ENCODE measurements around the gene ITSN2. TPM values are rescaled to one million over a fixed set of nuclear protein-coding genes. Genes with fewer than 3 reads are reported as not detected.
A peak's percentile ranks its signal among the peaks of the same experiment; 100 is the strongest.

The ITSN2 gene
- total RNA-seq, 2 donors from 2014 or later = 42.8 to 45.7 TPM

DNA sequence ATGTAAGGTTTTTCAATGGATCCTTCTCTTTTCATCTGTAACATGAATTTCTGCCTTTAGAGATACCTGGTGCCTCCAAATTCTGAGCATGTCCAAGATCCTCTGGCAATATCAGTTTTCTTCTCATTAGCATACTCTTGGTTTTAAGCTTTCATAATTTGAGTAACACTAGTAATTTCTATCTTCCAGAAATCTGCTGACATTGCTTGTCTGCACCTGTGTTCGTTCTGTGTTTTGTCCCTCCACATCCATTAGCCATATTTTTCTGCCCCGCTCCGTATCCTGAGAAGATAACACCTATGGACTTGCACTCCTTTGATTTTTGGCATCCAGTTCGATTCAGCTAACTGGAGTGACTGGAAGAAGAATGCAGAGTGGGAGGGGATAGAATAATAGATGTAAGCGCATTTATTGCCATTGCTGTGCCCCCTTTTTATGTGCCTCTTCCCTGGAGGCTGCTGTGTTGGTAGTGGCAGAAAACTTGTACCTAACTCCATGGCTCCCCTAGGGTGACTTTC, 32.3 kb upstream of the ITSN2 start:
- H3K27me3 ChIP-seq (replicated peaks; ENCODE audit: insufficient read depth) = no peaks in the 10 kb centered on the region
- no peak overlapping the region for H3K27ac ChIP-seq
- no peak overlapping the region for H3K4me3 ChIP-seq
- 58% methylated on average over 5 of the region's 5 CpGs for WGBS
- H3K4me1 ChIP-seq (replicated peaks) = no peaks in the 10 kb centered on the region
- intact Hi-C loops (cut with DNase I) = no loop called here
- no peak for DNase-seq (ENCODE audit: low spot score)
- no peaks in the 10 kb centered on the region for H3K36me3 ChIP-seq
- TF ChIP-seq POLR2AphosphoS5 (IDR thresholded peaks at IDR 0.05) (no peak), POLR2A (IDR thresholded peaks at IDR 0.05) (no peak)
- TF ChIP-seq, protein P1, sequence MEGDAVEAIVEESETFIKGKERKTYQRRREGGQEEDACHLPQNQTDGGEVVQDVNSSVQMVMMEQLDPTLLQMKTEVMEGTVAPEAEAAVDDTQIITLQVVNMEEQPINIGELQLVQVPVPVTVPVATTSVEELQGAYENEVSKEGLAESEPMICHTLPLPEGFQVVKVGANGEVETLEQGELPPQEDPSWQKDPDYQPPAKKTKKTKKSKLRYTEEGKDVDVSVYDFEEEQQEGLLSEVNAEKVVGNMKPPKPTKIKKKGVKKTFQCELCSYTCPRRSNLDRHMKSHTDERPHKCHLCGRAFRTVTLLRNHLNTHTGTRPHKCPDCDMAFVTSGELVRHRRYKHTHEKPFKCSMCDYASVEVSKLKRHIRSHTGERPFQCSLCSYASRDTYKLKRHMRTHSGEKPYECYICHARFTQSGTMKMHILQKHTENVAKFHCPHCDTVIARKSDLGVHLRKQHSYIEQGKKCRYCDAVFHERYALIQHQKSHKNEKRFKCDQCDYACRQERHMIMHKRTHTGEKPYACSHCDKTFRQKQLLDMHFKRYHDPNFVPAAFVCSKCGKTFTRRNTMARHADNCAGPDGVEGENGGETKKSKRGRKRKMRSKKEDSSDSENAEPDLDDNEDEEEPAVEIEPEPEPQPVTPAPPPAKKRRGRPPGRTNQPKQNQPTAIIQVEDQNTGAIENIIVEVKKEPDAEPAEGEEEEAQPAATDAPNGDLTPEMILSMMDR (IDR thresholded peaks at IDR 0.05) = no peak
- no peaks in the 10 kb centered on the region for H3K9me3 ChIP-seq

DNA sequence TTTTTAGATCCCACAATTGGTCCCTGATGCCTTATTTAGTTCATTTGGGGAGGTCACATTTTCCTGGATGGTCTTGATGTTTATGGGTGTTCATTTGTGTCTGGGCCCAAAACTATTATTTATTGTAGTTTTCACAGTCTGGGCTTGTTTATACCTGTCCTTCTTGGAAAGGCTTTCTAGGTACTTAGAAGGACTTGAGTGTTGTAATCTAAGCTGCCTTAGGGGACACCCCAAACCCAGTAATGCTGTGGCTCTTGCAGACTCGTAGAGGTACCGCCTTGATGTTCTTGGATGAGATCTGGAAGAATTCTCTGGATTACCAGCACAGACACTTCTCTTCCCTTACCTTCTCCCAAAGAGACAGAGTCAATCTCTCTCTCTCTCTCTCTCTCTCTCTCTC, 25.0 kb upstream of the ITSN2 start:
- 68% methylated on average over 2 of the region's 2 CpGs for WGBS
- intact Hi-C loops (cut with DNase I) = loop anchor here (10.0 kb wide), 1 partner anchor 301 kb away; the partner anchor contains the start of gene TP53I3

DNA sequence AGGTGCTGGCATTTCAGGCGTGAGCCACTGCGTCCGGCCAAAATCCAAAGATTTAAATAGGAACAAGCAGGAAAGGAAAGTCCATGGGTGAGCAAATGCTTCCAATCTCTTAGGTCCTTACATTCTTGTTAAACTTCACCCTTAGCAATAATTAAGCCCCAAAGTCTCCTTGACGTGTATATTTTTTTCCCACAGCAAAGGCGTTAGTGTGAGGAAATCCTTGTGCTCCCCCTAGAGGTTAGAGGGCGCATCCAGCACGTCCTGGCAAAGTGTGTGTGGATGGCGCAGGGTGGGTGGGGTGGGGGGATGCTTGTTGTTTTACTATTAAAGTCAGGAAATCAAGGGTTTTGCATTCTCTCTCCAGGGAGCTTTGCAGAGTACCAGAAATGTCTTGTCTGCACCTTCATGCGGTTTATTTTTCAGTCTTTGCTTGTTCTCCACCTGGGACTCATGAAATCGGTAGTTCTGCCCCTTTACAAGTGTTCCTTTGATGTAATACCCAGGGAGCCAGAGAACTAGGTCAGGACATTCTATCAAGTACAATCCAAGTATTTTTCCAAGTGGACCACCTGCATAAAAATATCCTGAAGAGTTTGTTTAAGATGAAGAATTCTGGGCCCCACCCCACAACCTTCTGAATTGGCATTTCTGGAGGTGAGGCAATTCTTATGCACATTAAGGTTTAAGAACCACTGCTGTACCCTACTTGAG, 22.2 kb upstream of the ITSN2 start:
- TF ChIP-seq, protein P1 (IDR thresholded peaks at IDR 0.05) = peak; percentile 46 to 70 (median 52)
- TF ChIP-seq POLR2A (IDR thresholded peaks at IDR 0.05) = no peak
- TF ChIP-seq POLR2AphosphoS5 (IDR thresholded peaks at IDR 0.05) = peak; percentile 25
- Histone ChIP-seq H3K27me3 (replicated peaks; ENCODE audit: insufficient read depth) (no peaks in the 10 kb centered on the region), H3K9me3 (no peaks in the 10 kb centered on the region), H3K36me3 (no peaks in the 10 kb centered on the region), H3K4me1 (replicated peaks) (no peaks in the 10 kb centered on the region), H3K27ac (no peak overlapping the region), H3K4me3 (no peak overlapping the region)
- 22% methylated on average over 10 of the region's 10 CpGs for WGBS
- DNase-seq (ENCODE audit: low spot score) = peak; percentile 34
- intact Hi-C loops (cut with DNase I) = loop anchor here (5.0 to 10.0 kb wide), 2 partner anchors 155 to 298 kb away; partner anchors contain the start of gene TP53I3

More for the DNA sequence above, 25.0 kb upstream of the ITSN2 start:
- Histone ChIP-seq H3K4me1 (replicated peaks) (no peaks in the 10 kb centered on the region), H3K27ac (no peak overlapping the region), H3K36me3 (no peaks in the 10 kb centered on the region), H3K9me3 (no peaks in the 10 kb centered on the region), H3K4me3 (no peak overlapping the region), H3K27me3 (replicated peaks; ENCODE audit: insufficient read depth) (no peaks in the 10 kb centered on the region)
- TF ChIP-seq POLR2AphosphoS5 (IDR thresholded peaks at IDR 0.05) (no peak), POLR2A (IDR thresholded peaks at IDR 0.05) (no peak)
- TF ChIP-seq, protein P1 (IDR thresholded peaks at IDR 0.05) = no peak
- DNase-seq (ENCODE audit: low spot score) = no peak

DNA sequence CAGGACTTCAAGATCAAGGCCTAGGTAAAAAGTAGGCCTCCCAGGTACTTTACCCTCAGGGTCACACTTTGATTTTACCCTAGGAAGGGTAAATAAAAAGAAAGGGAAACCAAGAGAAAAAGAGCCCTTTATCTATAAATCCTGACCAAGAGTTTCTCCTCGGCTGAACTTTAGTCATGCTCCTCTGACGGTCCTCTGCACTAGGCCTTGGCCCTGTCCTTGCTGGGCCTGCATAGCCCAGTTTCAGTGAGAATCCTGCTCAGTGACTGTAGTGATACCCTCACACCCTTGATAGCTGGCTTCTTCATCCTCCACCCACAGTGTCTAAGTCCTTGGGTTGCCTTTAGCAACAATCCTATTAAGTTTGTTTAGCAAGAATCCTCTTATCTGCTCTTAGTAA, 20.5 kb upstream of the ITSN2 start:
- H3K36me3 ChIP-seq = no peaks in the 10 kb centered on the region
- no peak overlapping the region for H3K27ac ChIP-seq
- no peak for DNase-seq (ENCODE audit: low spot score)
- intact Hi-C loops (cut with DNase I) = loop anchor here (5.0 to 10.0 kb wide), 2 partner anchors 154 to 296 kb away; partner anchors contain the start of gene TP53I3
- TF ChIP-seq POLR2AphosphoS5 (IDR thresholded peaks at IDR 0.05) (no peak), POLR2A (IDR thresholded peaks at IDR 0.05) (no peak)
- TF ChIP-seq, protein P1 (IDR thresholded peaks at IDR 0.05) = no peak
- WGBS = 92% methylated on average over 2 of the region's 2 CpGs
- no peaks in the 10 kb centered on the region for H3K27me3 ChIP-seq (replicated peaks; ENCODE audit: insufficient read depth)
- H3K9me3 ChIP-seq = no peaks in the 10 kb centered on the region
- H3K4me1 ChIP-seq (replicated peaks) = no peaks in the 10 kb centered on the region
- H3K4me3 ChIP-seq = no peak overlapping the region
